Measurements from ENCODE around the gene SVBP.

GRCh38 chr1:42835422-42835821 is 18.2 kb upstream of the SVBP start:
- TF ChIP-seq, protein P1, sequence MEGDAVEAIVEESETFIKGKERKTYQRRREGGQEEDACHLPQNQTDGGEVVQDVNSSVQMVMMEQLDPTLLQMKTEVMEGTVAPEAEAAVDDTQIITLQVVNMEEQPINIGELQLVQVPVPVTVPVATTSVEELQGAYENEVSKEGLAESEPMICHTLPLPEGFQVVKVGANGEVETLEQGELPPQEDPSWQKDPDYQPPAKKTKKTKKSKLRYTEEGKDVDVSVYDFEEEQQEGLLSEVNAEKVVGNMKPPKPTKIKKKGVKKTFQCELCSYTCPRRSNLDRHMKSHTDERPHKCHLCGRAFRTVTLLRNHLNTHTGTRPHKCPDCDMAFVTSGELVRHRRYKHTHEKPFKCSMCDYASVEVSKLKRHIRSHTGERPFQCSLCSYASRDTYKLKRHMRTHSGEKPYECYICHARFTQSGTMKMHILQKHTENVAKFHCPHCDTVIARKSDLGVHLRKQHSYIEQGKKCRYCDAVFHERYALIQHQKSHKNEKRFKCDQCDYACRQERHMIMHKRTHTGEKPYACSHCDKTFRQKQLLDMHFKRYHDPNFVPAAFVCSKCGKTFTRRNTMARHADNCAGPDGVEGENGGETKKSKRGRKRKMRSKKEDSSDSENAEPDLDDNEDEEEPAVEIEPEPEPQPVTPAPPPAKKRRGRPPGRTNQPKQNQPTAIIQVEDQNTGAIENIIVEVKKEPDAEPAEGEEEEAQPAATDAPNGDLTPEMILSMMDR (IDR thresholded peaks at IDR 0.05; ENCODE audit: low read depth, low read length), result no peak
- TF ChIP-seq POLR2A (IDR thresholded peaks at IDR 0.05; ENCODE audit: extremely low read depth, insufficient read length) (no peak), MAX (IDR thresholded peaks at IDR 0.05; ENCODE audit: low read depth, low read length) (no peak), MYC (IDR thresholded peaks at IDR 0.05; ENCODE audit: low read depth, low read length) (no peak)

Measured in NB4 (cell line).